Keratinocyte (primary cell): ENCODE results near the gene ARHGEF38.
"Not testable (repeated sequence)": the region's sequence is repeated elsewhere in the genome, so short reads cannot be mapped to it uniquely, and the experiment has no call there.

ENCODE experiments used
- CTCF ChIP-seq, 3 experiments: IDR thresholded peaks in 1 of 3; conservative IDR thresholded peaks in 1 of 3; optimal IDR thresholded peaks in 1 of 3; 2 replicates in 2 of 3; 3 replicates in 1 of 3; pipeline versions ENCODE3 to v1.5.1; 2011; ENCODE audit warnings: low read length in 3 of 3, mild to moderate bottlenecking in 3 of 3, moderate library complexity in 2 of 3, control low read depth in 1 of 3, inconsistent platforms in 1 of 3; ENCODE audit not compliant: insufficient read depth in 2 of 3; ENCODE audit errors: extremely low read depth in 1 of 3
- EZH2 ChIP-seq: IDR thresholded peaks from one replicate; pipeline ENCODE4 v1.6.1; 2012; ENCODE audit warnings: inconsistent platforms, mild to moderate bottlenecking, low read length, moderate library complexity

GRCh38 chr4:105729895-105730294 is 177.5 kb downstream of the ARHGEF38 start:
- not testable (repeated sequence) for TF ChIP-seq CTCF (optimal IDR thresholded peaks at IDR 0.05 in 1 of 3, IDR thresholded peaks at IDR 0.05 in 1 of 3, conservative IDR thresholded peaks at IDR 0.05 in 1 of 3; ENCODE audit: extremely low read depth in 1 of 3, insufficient read depth in 2 of 3, low read length in 3 of 3); EZH2
